CD4-positive, alpha-beta memory T cell (primary cell): ENCODE measurements around the gene C11orf24. TPM values are rescaled to one million over a fixed set of nuclear protein-coding genes. Genes with fewer than 3 reads are reported as not detected.

ENCODE experiments used
- CTCF ChIA-PET: fragments of 350-600 bp; sonication (Branson Sonifier 250); formaldehyde crosslinking; loops from one replicate; lab custom pipeline; 2021; ENCODE audit warnings: inconsistent platforms; ENCODE audit not compliant: partially characterized antibody; lab: Charles Lee
- POLR2A ChIA-PET: fragments of 350-600 bp; sonication (Branson Sonifier 250); formaldehyde crosslinking; loops from one replicate; lab custom pipeline; 2021; ENCODE audit not compliant: partially characterized antibody; lab: Charles Lee
- DNase-seq, 5 donors: peaks; one replicate each; pipeline versions ENCODE4 v3.0.0 to v3.0.0-alpha.2; 2020 to 2022; ENCODE audit warnings: mixed read lengths in 1 of 5
- H3K27ac ChIP-seq: one replicate; pipeline ENCODE4 v1.7.0; 2013; ENCODE audit warnings: low read depth, low read length
- H3K27me3 ChIP-seq: 2 replicates; pipeline ENCODE4 v1.7.0; 2013; ENCODE audit warnings: mild to moderate bottlenecking, low read length, moderate library complexity; ENCODE audit not compliant: insufficient read depth
- H3K36me3 ChIP-seq: 2 replicates; pipeline ENCODE4 v1.7.0; 2013; ENCODE audit warnings: mild to moderate bottlenecking, low read length, moderate library complexity; ENCODE audit not compliant: insufficient read depth
- H3K4me1 ChIP-seq: 2 replicates; pipeline ENCODE4 v1.7.0; 2013; ENCODE audit warnings: mild to moderate bottlenecking, low read length, moderate library complexity; ENCODE audit not compliant: insufficient read depth
- H3K4me3 ChIP-seq, 2 donors: one replicate each; pipeline ENCODE4 v1.7.0; 2013; ENCODE audit warnings: low read length in 2 of 2, mild to moderate bottlenecking in 1 of 2
- H3K9me3 ChIP-seq, 2 donors: one replicate each; pipeline ENCODE4 v1.7.0; 2013; ENCODE audit warnings: low read length in 2 of 2, control low read depth in 1 of 2; ENCODE audit not compliant: control insufficient read depth in 1 of 2
- H3K27ac Mint-ChIP-seq, 7 donors: one replicate each; pipeline ENCODE4 v1.8.0; 2020 to 2021; ENCODE audit warnings: mixed read lengths in 7 of 7, mild to moderate bottlenecking in 6 of 7, inconsistent platforms in 3 of 7, moderate library complexity in 3 of 7
- H3K27me3 Mint-ChIP-seq, 2 donors: one replicate each; pipeline ENCODE4 v1.8.0; 2020 to 2021; ENCODE audit warnings: mixed read lengths in 2 of 2
- H3K36me3 Mint-ChIP-seq, 2 donors: one replicate each; pipeline ENCODE4 v1.8.0; 2020 to 2021; ENCODE audit warnings: mixed read lengths in 2 of 2, inconsistent platforms in 1 of 2, mild to moderate bottlenecking in 1 of 2
- H3K4me1 Mint-ChIP-seq, 4 donors: one replicate each; pipeline ENCODE4 v1.8.0; 2020 to 2021; ENCODE audit warnings: mixed read lengths in 4 of 4, mild to moderate bottlenecking in 1 of 4
- H3K4me3 Mint-ChIP-seq, 8 donors: one replicate each; pipeline ENCODE4 v1.8.0; 2020 to 2021; ENCODE audit warnings: mixed read lengths in 8 of 8, mild to moderate bottlenecking in 7 of 8, moderate library complexity in 6 of 8, inconsistent platforms in 3 of 8
- H3K9me3 Mint-ChIP-seq, 8 donors: one replicate each; pipeline ENCODE4 v1.8.0; 2020 to 2021; ENCODE audit warnings: mixed read lengths in 8 of 8, mild to moderate bottlenecking in 5 of 8, inconsistent platforms in 3 of 8, moderate library complexity in 1 of 8
- intact Hi-C: fragments of 100-400 bp; cut with micrococcal nuclease; formaldehyde crosslinking; loops from one replicate; pipeline ENCODE4 v1.15.1; 2023
- polyA plus RNA-seq, 2 donors: library from polyadenylated mRNA; unstranded; fragments of 300-500 nt; fragmentation: Illumina TruSeq; gene quantifications; one replicate each; pipeline ENCODE4 v1.2.3, GENCODE V29; 2021
- total RNA-seq, 2 experiments: library from RNA; stranded (reverse); gene quantifications; one replicate each; pipeline ENCODE4 v1.2.3, GENCODE V29; 2021

The C11orf24 gene
- total and polyA plus RNA-seq, 4 experiments from 2014 or later, result 7.7 to 20.3 (median 18.4) TPM

GRCh38 chr11:68270196-68271022 is 1.4 kb downstream of the C11orf24 start:
- H3K4me1 Mint-ChIP-seq, result peaks cover 16 to 46% (median 31%) of the 10 kb centered on the region in 4 donors
- H3K9me3 ChIP-seq, result no peaks in the 10 kb centered on the region
- intact Hi-C loops, result loop anchor here (1.0 to 5.0 kb wide), 2 partner anchors 27 to 192 kb away; partner anchors contain the start of gene PPP6R3

GRCh38 chr11:68269414-68270081 is 2.2 kb downstream of the C11orf24 start:
- Mint-ChIP-seq H3K4me3 (peak overlapping the region in 3 of 8 donors; percentile 32 to 46 (median 39)), H3K9me3 (no peaks in the 10 kb centered on the region), H3K27ac (peak overlapping the region in 2 of 7 donors; percentile 19 to 34)

More at GRCh38 chr11:68270196-68271022, 1.4 kb downstream of the C11orf24 start:
- POLR2A ChIA-PET, result interaction anchor here (1.6 to 1.8 kb wide), 2 partner anchors 11 to 13 kb away, joined by 5 to 6 read pairs; no protein-coding TSS in a partner anchor
- CTCF ChIA-PET, result interaction anchor here (0.8 to 1.9 kb wide), 4 partner anchors 13 to 29 kb away, joined by 4 to 10 read pairs (median 7); no protein-coding TSS in a partner anchor
- H3K4me1 ChIP-seq, result peaks cover 20% of the 10 kb centered on the region
- Mint-ChIP-seq H3K27me3 (no peaks in the 10 kb centered on the region), H3K27ac (peak overlapping the region; percentile 94 to 99 (median 98)), H3K36me3 (peaks cover 0 to 19% of the 10 kb centered on the region in 2 donors), H3K9me3 (no peaks in the 10 kb centered on the region), H3K4me3 (peak overlapping the region; percentile 90 to 96 (median 95))
- no peak overlapping the region for H3K27ac ChIP-seq
- peaks cover 16% of the 10 kb centered on the region for H3K36me3 ChIP-seq
- H3K27me3 ChIP-seq, result no peaks in the 10 kb centered on the region
- H3K4me3 ChIP-seq, result peak overlapping the region in 1 of 2 donors; percentile 78
- no peak for DNase-seq

DNA sequence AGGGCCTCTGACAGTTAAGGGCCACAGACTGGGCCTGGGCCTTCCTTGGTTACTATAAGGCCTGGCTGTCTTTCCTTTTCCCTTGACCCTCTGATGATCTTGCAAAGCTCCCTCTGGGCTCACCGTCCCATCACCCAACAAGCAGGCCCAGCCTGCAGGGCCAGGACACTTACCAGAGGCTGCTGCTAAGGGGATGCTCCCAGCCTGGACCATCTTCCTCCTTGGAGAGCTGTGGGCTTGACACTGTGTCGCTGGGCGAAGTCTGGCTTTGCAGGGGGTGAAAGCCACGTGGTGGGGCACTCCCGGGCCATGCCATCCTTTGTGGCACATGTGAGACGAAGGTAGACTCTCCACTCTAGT is 3.9 kb downstream of the C11orf24 start:
- Mint-ChIP-seq H3K4me3 (no peak overlapping the region), H3K36me3 (peaks cover 16 to 34% of the 10 kb centered on the region in 2 donors), H3K9me3 (no peaks in the 10 kb centered on the region), H3K27ac (no peak overlapping the region), H3K4me1 (peaks cover 16 to 39% (median 29%) of the 10 kb centered on the region in 4 donors), H3K27me3 (no peaks in the 10 kb centered on the region)
- H3K9me3 ChIP-seq, result no peaks in the 10 kb centered on the region
- CTCF ChIA-PET, result interaction anchor here (1.0 to 2.9 kb wide), 2 partner anchors 11 to 30 kb away, joined by 3 to 10 read pairs; no protein-coding TSS in a partner anchor
- POLR2A ChIA-PET, result no interaction called here
- no peak overlapping the region for H3K4me3 ChIP-seq
- DNase-seq, result no peak
- peaks cover 17% of the 10 kb centered on the region for H3K4me1 ChIP-seq
- no peaks in the 10 kb centered on the region for H3K27me3 ChIP-seq
- peaks cover 16% of the 10 kb centered on the region for H3K36me3 ChIP-seq
- H3K27ac ChIP-seq, result no peak overlapping the region
- intact Hi-C loops, result no loop called here

More at GRCh38 chr11:68269414-68270081, 2.2 kb downstream of the C11orf24 start:
- Histone ChIP-seq H3K4me1 (peaks cover 20% of the 10 kb centered on the region), H3K4me3 (no peak overlapping the region), H3K36me3 (peaks cover 16% of the 10 kb centered on the region), H3K27ac (no peak overlapping the region), H3K9me3 (no peaks in the 10 kb centered on the region), H3K27me3 (no peaks in the 10 kb centered on the region)
- POLR2A ChIA-PET, result interaction anchor here (1.8 kb wide), 1 partner anchor 12 kb away, joined by 6 read pairs; no protein-coding TSS in a partner anchor
- CTCF ChIA-PET, result interaction anchor here (1.2 to 1.9 kb wide), 2 partner anchors 26 to 28 kb away, joined by 4 to 10 read pairs; no protein-coding TSS in a partner anchor
- Mint-ChIP-seq H3K27me3 (no peaks in the 10 kb centered on the region), H3K36me3 (peaks cover 6 to 25% of the 10 kb centered on the region in 2 donors), H3K4me1 (peaks cover 16 to 46% (median 31%) of the 10 kb centered on the region in 4 donors)
- no peak for DNase-seq
- intact Hi-C loops, result loop anchor here (5.0 kb wide), 1 partner anchor 193 kb away; the partner anchor contains the start of gene PPP6R3

- no peak for DNase-seq
- peaks cover 16% of the 10 kb centered on the region for H3K36me3 ChIP-seq
- peaks cover 23 to 38% of the 10 kb centered on the region in 2 donors for H3K36me3 Mint-ChIP-seq
- peaks cover 10% of the 10 kb centered on the region for H3K4me1 ChIP-seq
- H3K9me3 ChIP-seq, result no peaks in the 10 kb centered on the region
- POLR2A ChIA-PET, result no interaction called here
- CTCF ChIA-PET, result interaction anchor here (1.0 to 2.9 kb wide), 3 partner anchors 10 to 31 kb away, joined by 3 to 10 read pairs (median 5); no protein-coding TSS in a partner anchor
- H3K4me1 Mint-ChIP-seq, result peaks cover 14 to 33% (median 25%) of the 10 kb centered on the region in 4 donors
- no peak overlapping the region for H3K4me3 Mint-ChIP-seq
- H3K27me3 Mint-ChIP-seq, result no peaks in the 10 kb centered on the region
- no peaks in the 10 kb centered on the region for H3K27me3 ChIP-seq
- H3K9me3 Mint-ChIP-seq, result no peaks in the 10 kb centered on the region
- no peak overlapping the region for H3K27ac Mint-ChIP-seq
- H3K27ac ChIP-seq, result no peak overlapping the region
- intact Hi-C loops, result no loop called here
- H3K4me3 ChIP-seq, result no peak overlapping the region
Observed at GRCh38 chr11:68266936-68267880, 4.6 kb downstream of the C11orf24 start.

DNA sequence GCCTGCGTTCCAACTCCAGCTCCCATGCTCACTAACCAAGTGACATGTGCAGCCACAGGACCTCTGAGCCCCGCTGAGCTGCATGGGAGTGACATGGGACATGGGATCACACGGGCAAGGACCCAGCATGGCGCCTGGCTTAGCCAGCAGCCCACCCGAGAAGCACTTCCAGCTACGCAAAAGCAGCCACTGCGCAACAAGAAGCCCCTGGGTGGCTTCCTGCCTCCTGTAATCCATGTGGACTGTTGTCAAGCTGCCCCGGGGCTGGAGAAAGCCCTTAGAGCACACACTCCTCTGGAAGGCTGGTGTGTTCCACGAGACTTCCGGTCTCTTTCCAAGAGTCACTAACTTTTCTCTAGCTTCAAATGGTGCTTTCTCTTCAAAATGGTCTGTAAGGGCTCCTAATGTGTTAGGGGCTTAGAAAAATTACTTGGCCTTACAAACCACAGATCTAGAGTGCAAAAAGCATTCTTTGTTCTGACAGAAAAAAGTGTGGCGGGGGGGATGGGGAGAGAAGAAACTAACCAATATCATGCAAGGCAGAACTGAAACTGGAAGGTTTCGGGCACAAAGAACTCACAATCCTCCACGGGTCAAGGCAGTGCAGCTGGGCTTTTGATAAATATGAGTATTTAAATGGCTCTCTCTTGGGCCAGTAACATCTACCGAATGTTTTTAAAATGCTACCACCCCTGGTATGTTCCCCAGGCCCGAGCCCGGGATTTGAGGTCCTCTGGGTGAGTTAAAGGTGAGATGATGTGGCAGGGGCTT is 5.5 kb downstream of the C11orf24 start:
- no peak overlapping the region for H3K4me3 Mint-ChIP-seq
- Histone ChIP-seq H3K9me3 (no peaks in the 10 kb centered on the region), H3K36me3 (peaks cover 16% of the 10 kb centered on the region), H3K4me1 (peaks cover 8% of the 10 kb centered on the region), H3K27me3 (no peaks in the 10 kb centered on the region), H3K27ac (no peak overlapping the region), H3K4me3 (no peak overlapping the region)
- DNase-seq, result no peak
- ChIA-PET POLR2A (no interaction called here), CTCF (interaction anchor here (1.0 to 2.9 kb wide), 3 partner anchors 9 to 31 kb away, joined by 3 to 10 read pairs (median 5); no protein-coding TSS in a partner anchor)
- intact Hi-C loops, result no loop called here
- no peaks in the 10 kb centered on the region for H3K9me3 Mint-ChIP-seq
- no peaks in the 10 kb centered on the region for H3K27me3 Mint-ChIP-seq
- H3K4me1 Mint-ChIP-seq, result peaks cover 14 to 32% (median 22%) of the 10 kb centered on the region in 4 donors
- H3K36me3 Mint-ChIP-seq, result peaks cover 26 to 42% of the 10 kb centered on the region in 2 donors
- H3K27ac Mint-ChIP-seq, result no peak overlapping the region
